Smooth muscle cell (in vitro differentiated cells): ENCODE measurements around the gene NTSR1. TPM values are rescaled to one million over a fixed set of nuclear protein-coding genes. Genes with fewer than 3 reads are reported as not detected.

Source experiments
- DNase-seq: peaks from one replicate; lab custom pipeline; 2025; ENCODE audit not compliant: unreplicated experiment; lab: John Stamatoyannopoulos, UW
- H2AFZ ChIP-seq: fragments of 200-600 bp; sonication (generic); 2 replicates; pipeline ENCODE4 v1.6.0; 2016; ENCODE audit warnings: antibody characterized with exemption, low read depth, mild to moderate bottlenecking
- H3F3A ChIP-seq: fragments of 200-600 bp; sonication (generic); 2 replicates; pipeline ENCODE4 v1.6.0; 2017; ENCODE audit warnings: antibody characterized with exemption, low read depth
- H3K27ac ChIP-seq: fragments of 200-600 bp; sonication (generic); 2 replicates; pipeline ENCODE4 v1.5.1; 2016; ENCODE audit warnings: low read depth, mild to moderate bottlenecking
- H3K27me3 ChIP-seq: fragments of 200-600 bp; sonication (generic); 2 replicates; pipeline ENCODE4 v1.6.1; 2016; ENCODE audit warnings: low read depth, mild to moderate bottlenecking
- H3K36me3 ChIP-seq: fragments of 200-600 bp; sonication (generic); 2 replicates; pipeline ENCODE4 v1.5.1; 2016; ENCODE audit warnings: low read depth
- H3K4me1 ChIP-seq: fragments of 200-600 bp; sonication (generic); 2 replicates; pipeline ENCODE4 v1.5.1; 2016; ENCODE audit warnings: low read depth
- H3K4me2 ChIP-seq: fragments of 200-600 bp; sonication (generic); 2 replicates; pipeline ENCODE4 v1.6.0; 2016; ENCODE audit warnings: mild to moderate bottlenecking
- H3K4me3 ChIP-seq: fragments of 200-600 bp; sonication (generic); 2 replicates; pipeline ENCODE4 v1.5.1; 2016; ENCODE audit warnings: mild to moderate bottlenecking
- H3K79me2 ChIP-seq: fragments of 200-600 bp; sonication (generic); 2 replicates; pipeline ENCODE4 v1.6.0; 2016; ENCODE audit warnings: low read depth, mild to moderate bottlenecking
- H3K9ac ChIP-seq: fragments of 200-600 bp; sonication (generic); 2 replicates; pipeline ENCODE4 v1.6.0; 2016; ENCODE audit warnings: low read depth
- H3K9me3 ChIP-seq: fragments of 200-600 bp; sonication (generic); replicated peaks from 2 replicates; pipeline ENCODE4 v1.5.1; 2016; ENCODE audit warnings: low read depth
- H4K20me1 ChIP-seq: fragments of 200-600 bp; sonication (generic); 2 replicates; pipeline ENCODE4 v1.6.0; 2016; ENCODE audit warnings: low read depth
- WGBS: methylation state at CpG from one replicate; pipeline ENCODE4 v1.1.7; 2016; ENCODE audit warnings: low lambda C conversion rate; 5-methylcytosine and 5-hydroxymethylcytosine counted together
- polyA plus RNA-seq: library from polyadenylated mRNA; unstranded; fragments of >200 nt; fragmentation: Nextera tagmentation; extraction: Ambion mirVana; gene quantifications from 2 replicates; pipeline ENCODE4 v1.2.1, GENCODE V29; 2016
- total RNA-seq: library from RNA; depleted of rRNA; stranded (reverse); fragments of >200 nt; gene quantifications from 2 replicates; pipeline ENCODE4 v1.2.3, GENCODE V29; 2014
- TF ChIP-seq, protein P1 (sequence below): fragments of 200-600 bp; sonication (generic); IDR thresholded peaks from 2 replicates; pipeline ENCODE4 v1.5.1; 2017; ENCODE audit warnings: borderline replicate concordance, mild to moderate bottlenecking, antibody characterized with exemption; ENCODE audit not compliant: insufficient read depth, poor library complexity, severe bottlenecking

Gene NTSR1
- total and polyA plus RNA-seq, 2 experiments from 2014 or later: 0.09 TPM; not detected in 1

DNA sequence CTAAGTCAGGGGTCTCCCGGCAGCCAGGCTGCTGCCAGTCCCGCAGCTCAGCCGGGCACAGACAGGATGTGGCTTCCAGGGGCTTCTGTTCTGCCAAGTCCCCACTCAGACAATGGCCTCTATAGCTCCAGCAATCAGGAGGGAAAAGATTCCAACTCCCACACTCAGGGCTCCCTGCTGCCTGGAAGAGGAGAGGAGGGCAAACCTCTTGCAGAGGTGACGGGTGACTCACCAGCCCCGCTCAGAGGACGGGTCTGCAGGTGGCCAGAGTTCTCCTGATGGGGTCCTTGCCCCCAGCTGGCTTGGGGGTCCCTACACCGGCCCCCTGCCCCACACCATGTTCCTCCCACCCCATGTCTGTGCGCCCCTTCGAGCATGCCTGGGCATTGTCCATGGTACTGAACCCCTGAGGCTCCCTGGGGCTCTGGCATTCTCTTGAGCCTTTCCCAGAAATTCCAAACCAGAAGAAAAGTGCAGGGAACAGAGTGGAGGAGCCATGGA, 32.6 kb downstream of the NTSR1 start:
- TF ChIP-seq, protein P1, sequence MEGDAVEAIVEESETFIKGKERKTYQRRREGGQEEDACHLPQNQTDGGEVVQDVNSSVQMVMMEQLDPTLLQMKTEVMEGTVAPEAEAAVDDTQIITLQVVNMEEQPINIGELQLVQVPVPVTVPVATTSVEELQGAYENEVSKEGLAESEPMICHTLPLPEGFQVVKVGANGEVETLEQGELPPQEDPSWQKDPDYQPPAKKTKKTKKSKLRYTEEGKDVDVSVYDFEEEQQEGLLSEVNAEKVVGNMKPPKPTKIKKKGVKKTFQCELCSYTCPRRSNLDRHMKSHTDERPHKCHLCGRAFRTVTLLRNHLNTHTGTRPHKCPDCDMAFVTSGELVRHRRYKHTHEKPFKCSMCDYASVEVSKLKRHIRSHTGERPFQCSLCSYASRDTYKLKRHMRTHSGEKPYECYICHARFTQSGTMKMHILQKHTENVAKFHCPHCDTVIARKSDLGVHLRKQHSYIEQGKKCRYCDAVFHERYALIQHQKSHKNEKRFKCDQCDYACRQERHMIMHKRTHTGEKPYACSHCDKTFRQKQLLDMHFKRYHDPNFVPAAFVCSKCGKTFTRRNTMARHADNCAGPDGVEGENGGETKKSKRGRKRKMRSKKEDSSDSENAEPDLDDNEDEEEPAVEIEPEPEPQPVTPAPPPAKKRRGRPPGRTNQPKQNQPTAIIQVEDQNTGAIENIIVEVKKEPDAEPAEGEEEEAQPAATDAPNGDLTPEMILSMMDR: no peak
- peak overlapping the region; percentile 73 for H3K4me2 ChIP-seq
- 60% methylated on average over 9 of the region's 9 CpGs for WGBS

DNA sequence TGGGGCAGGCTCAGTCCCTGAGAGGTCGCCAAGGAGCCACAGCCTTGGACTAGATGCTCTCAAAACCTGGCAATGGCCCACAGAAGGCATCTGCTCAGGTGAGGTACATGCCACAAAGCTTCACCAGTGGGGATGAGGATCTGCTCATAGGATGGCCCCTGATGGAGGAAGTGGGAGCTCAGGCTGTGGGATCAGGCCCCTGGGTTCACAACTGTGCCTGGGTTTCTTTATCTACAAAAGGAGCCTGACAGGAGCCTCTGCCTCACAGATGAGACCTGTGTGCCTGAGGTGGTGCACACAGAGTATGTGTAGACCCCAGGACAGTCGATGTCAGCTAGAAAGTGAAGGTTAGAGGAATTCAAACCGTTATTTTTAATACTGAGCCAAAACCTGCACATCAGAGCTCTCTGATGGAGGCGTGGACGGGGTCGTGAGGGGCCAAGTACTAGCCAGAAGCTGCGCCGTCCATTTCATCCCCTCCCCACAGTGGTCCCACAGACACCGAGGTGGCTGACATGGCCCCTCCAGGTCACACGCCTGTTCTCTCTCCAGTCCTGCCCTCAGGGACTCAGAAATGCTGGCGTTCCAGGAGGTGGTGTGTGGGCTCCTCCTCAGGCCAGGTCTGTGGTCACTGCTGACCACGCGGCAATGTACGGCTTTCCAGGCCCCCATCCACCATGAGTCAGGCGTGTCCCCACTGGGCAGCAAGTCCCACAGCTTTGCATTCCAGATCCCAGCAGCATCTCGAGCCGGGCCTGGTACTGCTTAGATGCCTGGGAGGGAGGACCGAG, 33.3 kb downstream of the NTSR1 start:
- H3K4me2 ChIP-seq: no peak overlapping the region
- no peaks in the 10 kb centered on the region for H4K20me1 ChIP-seq
- DNase-seq: no peak
- H3K27ac ChIP-seq: no peak overlapping the region
- H3K9ac ChIP-seq: no peak overlapping the region
- no peak overlapping the region for H2AFZ ChIP-seq
- no peaks in the 10 kb centered on the region for H3K36me3 ChIP-seq
- H3F3A ChIP-seq: peaks cover 4% of the 10 kb centered on the region
- H3K79me2 ChIP-seq: no peaks in the 10 kb centered on the region
- H3K9me3 ChIP-seq: no peaks in the 10 kb centered on the region
- H3K27me3 ChIP-seq: no peaks in the 10 kb centered on the region
- peaks cover 5% of the 10 kb centered on the region for H3K4me1 ChIP-seq
- 89% methylated on average over 18 of the region's 18 CpGs for WGBS
- TF ChIP-seq, protein P1: no peak
- H3K4me3 ChIP-seq: no peak overlapping the region

More for the DNA sequence above, 32.6 kb downstream of the NTSR1 start:
- no peaks in the 10 kb centered on the region for H3K9me3 ChIP-seq
- DNase-seq: no peak
- H3K4me1 ChIP-seq: peaks cover 5% of the 10 kb centered on the region
- H3K27ac ChIP-seq: no peak overlapping the region
- no peaks in the 10 kb centered on the region for H3K36me3 ChIP-seq
- no peak overlapping the region for H3K9ac ChIP-seq
- no peak overlapping the region for H3K4me3 ChIP-seq
- peaks cover 4% of the 10 kb centered on the region for H3F3A ChIP-seq
- H4K20me1 ChIP-seq: no peaks in the 10 kb centered on the region
- H3K27me3 ChIP-seq: no peaks in the 10 kb centered on the region
- no peaks in the 10 kb centered on the region for H3K79me2 ChIP-seq
- no peak overlapping the region for H2AFZ ChIP-seq

DNA sequence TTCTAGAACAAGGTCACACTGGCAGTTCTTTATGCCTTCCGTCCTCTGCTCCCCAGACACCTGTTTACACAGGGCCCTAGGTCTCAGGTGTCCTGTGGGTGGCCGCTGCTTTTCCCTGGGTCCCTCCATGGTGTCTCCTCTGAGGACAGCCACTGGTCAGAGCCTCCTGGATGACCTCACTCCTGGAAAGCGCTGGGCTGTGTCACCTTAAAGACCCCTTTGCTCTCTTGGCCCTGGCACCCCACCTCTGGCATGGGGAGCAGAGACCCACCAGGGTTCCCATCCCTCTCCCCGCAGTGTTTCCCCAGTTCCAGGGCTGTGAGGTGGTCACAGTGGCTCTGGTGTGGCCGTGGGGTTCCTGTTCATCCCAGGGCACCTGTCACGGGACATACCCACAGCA, 33.9 kb downstream of the NTSR1 start:
- H3F3A ChIP-seq: peaks cover 4% of the 10 kb centered on the region
- H4K20me1 ChIP-seq: no peaks in the 10 kb centered on the region
- H2AFZ ChIP-seq: no peak overlapping the region
- H3K4me2 ChIP-seq: no peak overlapping the region
- DNase-seq: no peak
- H3K79me2 ChIP-seq: no peaks in the 10 kb centered on the region
- no peak overlapping the region for H3K4me3 ChIP-seq
- peaks cover 5% of the 10 kb centered on the region for H3K4me1 ChIP-seq
- no peak overlapping the region for H3K9ac ChIP-seq
- H3K36me3 ChIP-seq: no peaks in the 10 kb centered on the region
- no peak overlapping the region for H3K27ac ChIP-seq
- WGBS: 93% methylated on average over 6 of the region's 6 CpGs
- no peaks in the 10 kb centered on the region for H3K9me3 ChIP-seq
- H3K27me3 ChIP-seq: no peaks in the 10 kb centered on the region
- TF ChIP-seq, protein P1: no peak
